Brain microvascular endothelial cell (primary cell): Measurements from ENCODE around the gene MED22.

ENCODE experiments used
- DNase-seq: peaks from one replicate; pipeline ENCODE4 v3.0.0-alpha.2; 2020
- H3K27ac ChIP-seq: fragments of 250-450 bp; sonication (Bioruptor Pico); 2 replicates; pipeline ENCODE4 v1.5.1; 2020; ENCODE audit warnings: mild to moderate bottlenecking, moderate library complexity
- H3K27me3 ChIP-seq: fragments of 250-450 bp; sonication (Bioruptor Pico); replicated peaks from 2 replicates; pipeline ENCODE4 v1.5.1; 2020; ENCODE audit warnings: mild to moderate bottlenecking
- H3K36me3 ChIP-seq: fragments of 250-450 bp; sonication (Bioruptor Pico); replicated peaks from 2 replicates; pipeline ENCODE4 v1.5.1; 2020; ENCODE audit warnings: mild to moderate bottlenecking
- H3K4me3 ChIP-seq: 2 replicates; pipeline ENCODE4 v1.5.1; 2011; ENCODE audit warnings: low read depth, mild to moderate bottlenecking, control low read depth, low read length, moderate library complexity
- in situ Hi-C: cut with HindIII; loops from 2 replicates; pipeline ENCODE4 v1.10.0; 2017; ENCODE audit warnings: low sequenced_read_pairs, low pct_ligation_motif_present
- TF ChIP-seq, protein P1 (sequence below): IDR thresholded peaks from 2 replicates; pipeline ENCODE4 v1.5.1; 2011; ENCODE audit warnings: low read depth, mild to moderate bottlenecking, moderate library complexity, low read length, control low read depth, inconsistent platforms; ENCODE audit errors: missing control alignments

Gene MED22

DNA sequence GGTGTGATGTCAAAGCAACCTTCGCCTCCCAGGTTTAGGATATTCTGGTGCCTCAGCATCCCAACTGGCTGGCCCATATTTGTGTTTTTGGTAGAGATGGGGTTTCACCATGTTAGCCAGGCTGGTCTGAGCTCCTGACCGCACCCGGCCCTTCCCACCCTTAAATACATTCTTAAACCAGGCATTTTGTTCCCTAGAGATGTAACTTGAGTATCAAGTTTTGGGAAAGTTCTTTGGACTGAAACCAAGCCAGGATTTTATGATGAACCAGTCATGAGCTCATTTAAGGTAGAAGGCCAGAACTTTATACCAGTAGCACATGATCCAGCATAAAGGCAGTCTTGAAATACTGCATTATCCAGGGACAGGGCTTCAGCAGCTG, 3.6 kb upstream of the MED22 start:
- TF ChIP-seq, protein P1, sequence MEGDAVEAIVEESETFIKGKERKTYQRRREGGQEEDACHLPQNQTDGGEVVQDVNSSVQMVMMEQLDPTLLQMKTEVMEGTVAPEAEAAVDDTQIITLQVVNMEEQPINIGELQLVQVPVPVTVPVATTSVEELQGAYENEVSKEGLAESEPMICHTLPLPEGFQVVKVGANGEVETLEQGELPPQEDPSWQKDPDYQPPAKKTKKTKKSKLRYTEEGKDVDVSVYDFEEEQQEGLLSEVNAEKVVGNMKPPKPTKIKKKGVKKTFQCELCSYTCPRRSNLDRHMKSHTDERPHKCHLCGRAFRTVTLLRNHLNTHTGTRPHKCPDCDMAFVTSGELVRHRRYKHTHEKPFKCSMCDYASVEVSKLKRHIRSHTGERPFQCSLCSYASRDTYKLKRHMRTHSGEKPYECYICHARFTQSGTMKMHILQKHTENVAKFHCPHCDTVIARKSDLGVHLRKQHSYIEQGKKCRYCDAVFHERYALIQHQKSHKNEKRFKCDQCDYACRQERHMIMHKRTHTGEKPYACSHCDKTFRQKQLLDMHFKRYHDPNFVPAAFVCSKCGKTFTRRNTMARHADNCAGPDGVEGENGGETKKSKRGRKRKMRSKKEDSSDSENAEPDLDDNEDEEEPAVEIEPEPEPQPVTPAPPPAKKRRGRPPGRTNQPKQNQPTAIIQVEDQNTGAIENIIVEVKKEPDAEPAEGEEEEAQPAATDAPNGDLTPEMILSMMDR = no peak
- Histone ChIP-seq H3K27ac (no peak overlapping the region), H3K4me3 (no peak overlapping the region), H3K36me3 (peaks cover 54% of the 10 kb centered on the region), H3K27me3 (no peaks in the 10 kb centered on the region)
- in situ Hi-C loops = no loop called here
- DNase-seq = no peak

- in situ Hi-C loops = no loop called here
- Histone ChIP-seq H3K27ac (no peak overlapping the region), H3K4me3 (peak overlapping the region; percentile 100), H3K27me3 (no peaks in the 10 kb centered on the region), H3K36me3 (peaks cover 59% of the 10 kb centered on the region)
- TF ChIP-seq, protein P1 = no peak
- no peak for DNase-seq
These were observed 2.2 kb upstream of the MED22 start for GRCh38 chr9:133349965-133350616.

GRCh38 chr9:133348718-133349573, 1.0 kb upstream of the MED22 start:
- Histone ChIP-seq H3K27me3 (no peaks in the 10 kb centered on the region), H3K27ac (peak overlapping the region; percentile 99), H3K36me3 (peaks cover 68% of the 10 kb centered on the region), H3K4me3 (peak overlapping the region; percentile 100)
- no peak for DNase-seq
- in situ Hi-C loops = no loop called here
- TF ChIP-seq, protein P1 = no peak

- in situ Hi-C loops = no loop called here
- peak overlapping the region; percentile 100 for H3K4me3 ChIP-seq
- peak overlapping the region; percentile 99 for H3K27ac ChIP-seq
- peaks cover 64% of the 10 kb centered on the region for H3K36me3 ChIP-seq
- TF ChIP-seq, protein P1 = no peak
- no peak for DNase-seq
- H3K27me3 ChIP-seq = no peaks in the 10 kb centered on the region
These were observed 381 bp downstream of the MED22 start for GRCh38 chr9:133347515-133347984.

DNA sequence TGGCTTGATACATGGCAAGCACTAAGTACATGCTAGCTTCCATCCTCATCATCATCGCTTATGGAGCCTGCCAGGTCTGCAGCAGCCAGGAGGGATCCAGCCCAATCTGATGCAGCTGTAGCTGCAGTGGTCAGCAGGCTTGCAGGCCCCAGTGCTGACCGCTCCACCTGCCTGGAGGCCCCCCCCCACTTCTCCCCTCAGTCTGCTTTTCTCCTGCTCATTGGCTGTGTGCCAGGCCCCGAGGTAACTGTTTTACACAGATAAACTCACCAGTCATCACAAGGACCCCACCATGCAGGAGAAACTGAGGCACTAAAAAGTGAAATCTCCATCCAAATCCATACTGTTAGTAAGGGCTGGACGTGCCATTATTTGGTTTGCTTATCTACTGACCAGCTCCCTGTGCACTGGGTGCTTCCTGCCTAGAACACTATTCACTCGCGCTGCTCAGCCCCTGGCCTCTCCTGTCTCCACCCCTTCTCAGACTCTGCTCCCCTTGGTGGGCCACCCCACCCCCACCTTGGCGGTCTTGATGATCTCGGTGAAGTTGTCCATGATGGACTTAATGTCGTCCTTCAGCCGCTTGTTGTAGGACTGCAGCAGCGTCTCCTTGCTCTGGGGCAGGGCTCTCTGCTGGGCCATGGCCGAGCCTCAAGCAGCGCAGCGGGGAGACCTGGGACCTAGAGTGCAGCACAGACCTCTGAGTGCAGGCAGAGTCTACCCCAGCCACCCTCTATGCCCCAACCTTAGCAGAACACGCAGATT, 1.7 kb downstream of the MED22 start:
- H3K36me3 ChIP-seq = peaks cover 63% of the 10 kb centered on the region
- H3K27me3 ChIP-seq = no peaks in the 10 kb centered on the region
- TF ChIP-seq, protein P1 = no peak
- DNase-seq = no peak
- in situ Hi-C loops = no loop called here
- H3K4me3 ChIP-seq = peak overlapping the region; percentile 100
- no peak overlapping the region for H3K27ac ChIP-seq
